ENCODE measurements around the gene GRID2.

GRID2 gene

GRCh38 chr4:92599044-92599443 is 295.3 kb downstream of the GRID2 start:
- Histone ChIP-seq H4K20me1 (no peaks in the 10 kb centered on the region), H3K9ac (no peak overlapping the region), H3K4me3 (no peak overlapping the region), H3K4me1 (no peaks in the 10 kb centered on the region), H3K36me3 (no peaks in the 10 kb centered on the region), H3K27ac (no peak overlapping the region), H3K4me2 (no peak overlapping the region), H3K27me3 (no peaks in the 10 kb centered on the region), H3K9me3 (no peaks in the 10 kb centered on the region)
- no peak for TF ChIP-seq Cebpa-rat (IDR thresholded peaks at IDR 0.05)

DNA sequence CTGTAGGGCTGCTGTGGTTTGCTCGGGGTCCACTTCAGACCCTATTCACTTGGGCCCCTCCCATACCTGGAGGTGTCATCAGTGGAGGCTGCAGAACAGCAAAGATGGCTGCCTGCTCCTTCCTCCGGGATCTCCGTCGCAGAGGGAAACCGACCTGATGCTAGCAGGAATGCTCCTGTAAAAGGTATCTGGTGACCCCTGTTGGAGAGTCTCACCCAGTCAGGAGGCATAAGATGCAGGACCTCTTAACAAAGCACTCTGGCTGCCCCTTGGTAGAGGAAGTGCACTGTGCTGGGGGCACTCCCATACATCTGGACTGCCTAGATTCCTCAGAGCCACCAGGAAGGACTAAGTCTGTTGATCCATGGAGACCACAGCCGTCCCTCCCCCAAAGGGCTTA is 296.9 kb downstream of the GRID2 start:
- no peak overlapping the region for H3K9ac ChIP-seq
- no peaks in the 10 kb centered on the region for H4K20me1 ChIP-seq
- no peaks in the 10 kb centered on the region for H3K9me3 ChIP-seq
- H3K36me3 ChIP-seq = no peaks in the 10 kb centered on the region
- H3K4me2 ChIP-seq = no peak overlapping the region
- H3K27ac ChIP-seq = no peak overlapping the region
- H3K4me3 ChIP-seq = no peak overlapping the region
- TF ChIP-seq Cebpa-rat (IDR thresholded peaks at IDR 0.05) = no peak
- no peaks in the 10 kb centered on the region for H3K27me3 ChIP-seq
- no peaks in the 10 kb centered on the region for H3K4me1 ChIP-seq

GRCh38 chr4:92606227-92606626 is 302.5 kb downstream of the GRID2 start:
- TF ChIP-seq Cebpa-rat (IDR thresholded peaks at IDR 0.05) = no peak
- Histone ChIP-seq H3K4me1 (no peaks in the 10 kb centered on the region), H3K27ac (no peak overlapping the region), H3K4me3 (no peak overlapping the region), H4K20me1 (no peaks in the 10 kb centered on the region), H3K9ac (no peak overlapping the region), H3K36me3 (no peaks in the 10 kb centered on the region), H3K4me2 (no peak overlapping the region), H3K27me3 (no peaks in the 10 kb centered on the region), H3K9me3 (no peaks in the 10 kb centered on the region)

DNA sequence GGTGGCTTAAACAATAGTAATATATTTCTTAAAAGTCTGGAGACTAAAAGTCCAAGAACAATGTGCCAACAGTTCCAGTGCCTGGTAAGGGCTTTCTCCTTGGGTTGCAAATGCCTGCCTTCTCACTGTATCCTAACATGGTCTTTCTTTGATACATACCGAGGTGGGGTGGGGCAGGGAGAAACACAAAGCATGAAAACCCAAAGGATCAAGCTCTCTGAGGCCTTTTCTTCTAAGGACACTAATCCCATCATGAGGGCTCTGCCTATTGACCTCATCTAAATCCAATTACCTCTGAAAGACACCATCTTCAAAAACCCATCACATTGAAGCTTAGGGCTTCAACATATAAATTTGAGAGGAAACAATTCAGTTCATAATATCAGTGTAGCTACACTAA is 311.3 kb downstream of the GRID2 start:
- H4K20me1 ChIP-seq = no peaks in the 10 kb centered on the region
- no peaks in the 10 kb centered on the region for H3K27me3 ChIP-seq
- H3K4me2 ChIP-seq = no peak overlapping the region
- H3K36me3 ChIP-seq = no peaks in the 10 kb centered on the region
- no peak overlapping the region for H3K27ac ChIP-seq
- no peak overlapping the region for H3K4me3 ChIP-seq
- H3K9me3 ChIP-seq = no peaks in the 10 kb centered on the region
- TF ChIP-seq Cebpa-rat (IDR thresholded peaks at IDR 0.05) = no peak
- no peaks in the 10 kb centered on the region for H3K4me1 ChIP-seq
- no peak overlapping the region for H3K9ac ChIP-seq

DNA sequence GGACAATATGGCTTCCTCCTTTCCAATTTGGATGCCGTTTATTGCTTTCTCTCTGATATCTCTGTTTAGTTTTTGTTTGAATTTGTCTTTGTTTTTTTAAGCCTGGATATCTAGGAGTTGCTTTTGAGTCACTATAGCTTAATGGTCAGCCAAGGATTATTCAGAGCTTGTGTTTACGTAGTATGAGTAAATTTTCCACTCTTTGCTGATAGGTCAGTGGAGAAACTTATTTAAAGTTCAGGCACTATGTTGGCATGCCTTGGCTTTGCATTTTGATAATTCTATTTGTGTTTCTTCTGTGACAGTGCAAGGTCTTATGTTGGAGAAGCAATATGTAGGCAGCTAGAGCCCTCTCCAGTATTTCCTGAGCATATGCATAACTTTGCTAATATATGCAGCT is 315.2 kb downstream of the GRID2 start:
- Histone ChIP-seq H3K4me2 (no peak overlapping the region), H3K27ac (no peak overlapping the region), H4K20me1 (no peaks in the 10 kb centered on the region), H3K27me3 (no peaks in the 10 kb centered on the region), H3K4me1 (no peaks in the 10 kb centered on the region), H3K9ac (no peak overlapping the region), H3K9me3 (no peaks in the 10 kb centered on the region), H3K4me3 (no peak overlapping the region), H3K36me3 (no peaks in the 10 kb centered on the region)
- TF ChIP-seq Cebpa-rat (IDR thresholded peaks at IDR 0.05) = no peak

DNA sequence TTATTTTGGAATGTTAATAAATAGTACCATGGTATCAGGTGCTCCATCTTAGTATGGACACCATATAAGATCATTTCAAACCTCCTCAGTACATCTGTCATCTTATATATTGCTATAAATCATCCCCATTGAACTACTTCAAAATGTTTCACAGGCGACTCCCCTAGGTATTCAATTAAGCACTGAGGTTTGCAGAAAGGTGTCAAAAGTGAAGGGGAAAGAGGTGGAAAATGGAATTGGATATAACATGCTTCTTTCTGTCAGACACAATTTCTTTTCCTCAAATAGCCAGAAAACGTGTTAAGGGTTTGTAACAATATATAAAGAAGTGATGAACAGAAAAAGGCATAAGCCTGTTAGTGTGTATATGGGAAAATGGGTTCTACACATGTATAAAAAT is 325.5 kb downstream of the GRID2 start:
- Histone ChIP-seq H3K9ac (no peak overlapping the region), H3K36me3 (no peaks in the 10 kb centered on the region), H3K27me3 (no peaks in the 10 kb centered on the region), H4K20me1 (no peaks in the 10 kb centered on the region), H3K27ac (no peak overlapping the region), H3K4me2 (no peak overlapping the region), H3K4me1 (no peaks in the 10 kb centered on the region), H3K9me3 (no peaks in the 10 kb centered on the region), H3K4me3 (no peak overlapping the region)
- no peak for TF ChIP-seq Cebpa-rat (IDR thresholded peaks at IDR 0.05)

DNA sequence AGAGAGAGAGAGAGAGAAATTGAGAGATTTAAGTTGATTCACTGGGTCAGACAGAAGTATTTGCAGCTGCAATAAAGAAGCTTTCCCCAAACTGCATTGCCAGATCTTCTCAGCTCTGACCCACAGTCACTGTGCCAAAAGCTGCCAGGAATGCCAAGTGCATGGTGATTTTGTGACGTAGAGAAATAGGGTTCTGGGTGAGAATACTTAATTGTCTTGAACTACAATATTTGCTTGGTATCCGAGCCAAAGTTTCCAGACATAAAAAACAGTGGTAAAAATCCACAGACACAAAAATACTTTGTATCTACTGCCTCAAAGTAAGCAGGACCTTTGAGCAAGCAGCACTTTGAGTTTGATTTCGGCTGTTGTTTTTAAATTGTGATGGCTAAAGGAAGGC is 331.1 kb downstream of the GRID2 start:
- no peaks in the 10 kb centered on the region for H4K20me1 ChIP-seq
- no peak overlapping the region for H3K4me3 ChIP-seq
- H3K36me3 ChIP-seq = no peaks in the 10 kb centered on the region
- no peaks in the 10 kb centered on the region for H3K27me3 ChIP-seq
- H3K4me1 ChIP-seq = no peaks in the 10 kb centered on the region
- H3K9ac ChIP-seq = no peak overlapping the region
- no peaks in the 10 kb centered on the region for H3K9me3 ChIP-seq
- H3K4me2 ChIP-seq = no peak overlapping the region
- no peak overlapping the region for H3K27ac ChIP-seq
- TF ChIP-seq Cebpa-rat (IDR thresholded peaks at IDR 0.05) = no peak

- H3K27ac ChIP-seq = no peak overlapping the region
Measured at GRCh38 chr4:92636038-92636806, 332.5 kb downstream of the GRID2 start.

DNA sequence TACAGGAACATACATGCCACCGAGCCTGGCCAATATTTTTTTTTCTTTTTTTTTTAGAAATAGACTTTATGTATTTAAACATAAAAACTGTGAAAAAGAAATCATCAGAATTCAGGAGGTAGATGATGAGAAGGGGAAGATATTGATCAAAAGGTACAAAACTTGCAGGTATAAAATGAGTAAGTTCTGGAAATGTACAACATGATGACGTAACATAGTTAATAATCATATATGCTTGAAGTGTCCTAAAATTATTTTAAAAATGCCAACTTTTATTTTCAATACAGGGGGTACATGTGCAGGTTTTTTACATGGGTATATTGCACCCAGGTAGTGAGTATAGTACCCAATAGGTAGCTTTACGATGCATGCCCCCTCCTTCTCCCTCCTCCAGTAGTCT is 337.6 kb downstream of the GRID2 start:
- no peak overlapping the region for H3K4me3 ChIP-seq
- no peaks in the 10 kb centered on the region for H4K20me1 ChIP-seq
- H3K4me2 ChIP-seq = no peak overlapping the region
- H3K27ac ChIP-seq = no peak overlapping the region
- H3K36me3 ChIP-seq = no peaks in the 10 kb centered on the region
- TF ChIP-seq Cebpa-rat (IDR thresholded peaks at IDR 0.05) = no peak
- no peak overlapping the region for H3K9ac ChIP-seq
- H3K9me3 ChIP-seq = no peaks in the 10 kb centered on the region
- H3K27me3 ChIP-seq = no peaks in the 10 kb centered on the region
- no peaks in the 10 kb centered on the region for H3K4me1 ChIP-seq

More at GRCh38 chr4:92636038-92636806, 332.5 kb downstream of the GRID2 start:
- Histone ChIP-seq H3K9ac (no peak overlapping the region), H3K9me3 (no peaks in the 10 kb centered on the region), H3K27me3 (no peaks in the 10 kb centered on the region), H4K20me1 (no peaks in the 10 kb centered on the region), H3K4me1 (no peaks in the 10 kb centered on the region), H3K36me3 (no peaks in the 10 kb centered on the region), H3K4me2 (no peak overlapping the region), H3K4me3 (no peak overlapping the region)
- TF ChIP-seq Cebpa-rat (IDR thresholded peaks at IDR 0.05) = no peak

GRCh38 chr4:92646826-92647225 is 343.1 kb downstream of the GRID2 start:
- Histone ChIP-seq H3K27me3 (no peaks in the 10 kb centered on the region), H3K9ac (no peak overlapping the region), H3K9me3 (no peaks in the 10 kb centered on the region), H3K36me3 (no peaks in the 10 kb centered on the region), H3K4me3 (no peak overlapping the region), H3K27ac (no peak overlapping the region), H3K4me1 (no peaks in the 10 kb centered on the region), H4K20me1 (no peaks in the 10 kb centered on the region), H3K4me2 (no peak overlapping the region)
- no peak for TF ChIP-seq Cebpa-rat (IDR thresholded peaks at IDR 0.05)

GRCh38 chr4:92651536-92651935 is 347.8 kb downstream of the GRID2 start:
- H3K9ac ChIP-seq = no peak overlapping the region
- H3K27me3 ChIP-seq = no peaks in the 10 kb centered on the region
- H3K4me2 ChIP-seq = no peak overlapping the region
- H4K20me1 ChIP-seq = no peaks in the 10 kb centered on the region
- no peak overlapping the region for H3K27ac ChIP-seq
- no peaks in the 10 kb centered on the region for H3K4me1 ChIP-seq
- no peak overlapping the region for H3K4me3 ChIP-seq
- TF ChIP-seq Cebpa-rat (IDR thresholded peaks at IDR 0.05) = no peak
- H3K9me3 ChIP-seq = no peaks in the 10 kb centered on the region
- no peaks in the 10 kb centered on the region for H3K36me3 ChIP-seq

Data from BLaER1 (cell line).